Body of pancreas (tissue), 4 donors: ENCODE data around the gene PPP3R2.

Experiments
- CTCF ChIP-seq, 7 experiments: fragments of 450-650 bp in 4 of 7; fragments of 200-600 bp in 3 of 7; sonication (generic) in 3 of 7; IDR thresholded peaks; one replicate each; pipeline ENCODE4 v1.5.1; 2016 to 2019; ENCODE audit warnings: antibody characterized with exemption in 7 of 7
- POLR2A ChIP-seq, 3 donors: fragments of 450-650 bp; IDR thresholded peaks; one replicate each; pipeline ENCODE4 v1.6.1; 2016; ENCODE audit warnings: antibody characterized with exemption in 3 of 3, mild to moderate bottlenecking in 2 of 3

DNA sequence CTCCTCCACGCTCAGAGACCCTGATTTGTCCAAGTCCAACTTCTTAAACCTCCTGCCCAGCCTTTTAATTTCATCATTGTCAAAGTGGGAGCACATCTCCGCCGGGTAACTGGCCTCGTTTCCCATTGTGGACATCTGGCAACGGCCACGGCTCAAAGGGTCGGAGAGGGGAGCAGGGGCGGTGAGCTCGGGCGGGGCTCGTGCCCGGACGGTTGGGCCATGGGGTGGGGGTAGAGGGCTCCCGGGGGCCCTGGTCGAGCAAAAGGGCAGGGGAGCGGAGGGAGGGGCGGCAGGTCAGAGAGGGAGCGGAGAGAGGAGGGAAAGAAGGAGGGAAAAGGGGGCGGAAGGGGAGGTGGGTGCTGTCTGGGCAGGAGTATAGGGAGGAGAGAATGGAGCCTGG, at the start of gene PPP3R2:
- TF ChIP-seq POLR2A (IDR thresholded peaks at IDR 0.05) (no peak), CTCF (IDR thresholded peaks at IDR 0.05) (no peak)
